Liver (tissue), 9 donors: ENCODE data around the gene ELAVL1. TPM values are rescaled to one million over a fixed set of nuclear protein-coding genes. Genes with fewer than 3 reads are reported as not detected.

Source experiments
- DNase-seq: peaks from one replicate; pipeline ENCODE4 v3.0.0-alpha.2; 2017; ENCODE audit warnings: low spot score
- H3K27ac ChIP-seq, 2 donors: one replicate each; pipeline ENCODE4 v1.7.0; 2013; ENCODE audit warnings: inconsistent platforms in 2 of 2, low read length in 2 of 2, control low read depth in 1 of 2, low read depth in 1 of 2, mild to moderate bottlenecking in 1 of 2
- H3K27me3 ChIP-seq, 4 donors: one replicate each; pipeline versions ENCODE4 v1.6.1 to v1.7.0; 2013; ENCODE audit warnings: low read length in 3 of 4, inconsistent platforms in 1 of 4, mild to moderate bottlenecking in 1 of 4, moderate library complexity in 1 of 4; ENCODE audit not compliant: control insufficient read depth in 4 of 4, insufficient read depth in 4 of 4
- H3K36me3 ChIP-seq, 4 donors: one replicate each; pipeline versions ENCODE4 v1.6.1 to v1.7.0; 2013; ENCODE audit warnings: low read length in 3 of 4, mild to moderate bottlenecking in 3 of 4, low read depth in 1 of 4, moderate library complexity in 1 of 4; ENCODE audit not compliant: control insufficient read depth in 4 of 4, insufficient read depth in 3 of 4
- H3K4me1 ChIP-seq, 4 donors: one replicate each; pipeline versions ENCODE4 v1.6.1 to v1.7.0; 2013; ENCODE audit warnings: low read length in 3 of 4, mild to moderate bottlenecking in 3 of 4, moderate library complexity in 1 of 4; ENCODE audit not compliant: control insufficient read depth in 4 of 4, insufficient read depth in 4 of 4
- H3K4me3 ChIP-seq, 3 donors: one replicate each; pipeline versions ENCODE4 v1.6.1 to v1.7.0; 2013; ENCODE audit warnings: low read length in 3 of 3, control low read depth in 1 of 3, low read depth in 1 of 3, mild to moderate bottlenecking in 1 of 3
- H3K9ac ChIP-seq, 2 donors: one replicate each; pipeline ENCODE4 v1.7.0; 2013; ENCODE audit warnings: low read length in 2 of 2, mild to moderate bottlenecking in 2 of 2, moderate library complexity in 2 of 2, control low read depth in 1 of 2, low read depth in 1 of 2
- H3K9me3 ChIP-seq, 4 donors: one replicate each; pipeline versions ENCODE4 v1.6.1 to v1.7.0; 2013; ENCODE audit warnings: low read length in 3 of 4; ENCODE audit not compliant: control insufficient read depth in 4 of 4
- CTCF ChIP-seq: fragments of 150-350 bp; IDR thresholded peaks from 2 replicates; pipeline ENCODE4 v1.5.1; 2017; ENCODE audit warnings: improper control_type of control experiment, low read depth, low read length; ENCODE audit not compliant: missing input control
- HNF4A ChIP-seq, 2 donors: conservative IDR thresholded peaks; 2 replicates each; pipeline ENCODE4 v1.6.1; 2016; ENCODE audit warnings: antibody characterized with exemption in 2 of 2, mild to moderate bottlenecking in 2 of 2
- HNF4G ChIP-seq: IDR thresholded peaks from 2 replicates; pipeline ENCODE4 v1.6.1; 2016; ENCODE audit warnings: antibody characterized with exemption
- JUND ChIP-seq, 2 donors: IDR thresholded peaks; 2 replicates each; pipeline ENCODE4 v1.6.1; 2016; ENCODE audit warnings: antibody characterized with exemption in 2 of 2
- RAD21 ChIP-seq, 2 donors: IDR thresholded peaks; 2 replicates each; pipeline ENCODE4 v1.6.1; 2016; ENCODE audit warnings: antibody characterized with exemption in 2 of 2, mild to moderate bottlenecking in 2 of 2
- RXRA ChIP-seq, 2 donors: IDR thresholded peaks; 2 replicates each; pipeline ENCODE4 v1.6.1; 2017 to 2018; ENCODE audit warnings: antibody characterized with exemption in 2 of 2, mild to moderate bottlenecking in 1 of 2
- SP1 ChIP-seq: IDR thresholded peaks from 2 replicates; pipeline ENCODE4 v1.6.1; 2018; ENCODE audit warnings: antibody characterized with exemption, mild to moderate bottlenecking
- TAF1 ChIP-seq: conservative IDR thresholded peaks from 2 replicates; pipeline ENCODE4 v1.6.1; 2016; ENCODE audit warnings: antibody characterized with exemption, mild to moderate bottlenecking
- WGBS: extraction: QIAGEN DNeasy Blood & Tissue Kit; methylation state at CpG from one replicate; pipeline ENCODE4 v1.1.7; 2013; 5-methylcytosine and 5-hydroxymethylcytosine counted together
- polyA plus RNA-seq, 2 donors: library from polyadenylated mRNA; stranded (reverse) in 1 of 2; unstranded in 1 of 2; fragments of 200-250 nt in 1 of 2; fragments of >200 nt in 1 of 2; fragmentation: Nextera tagmentation in 1 of 2; extraction: Ambion mirVana in 1 of 2; gene quantifications; one replicate each; pipeline versions ENCODE4 v1.2.1 to v1.2.3, GENCODE V29; 2013 to 2015
- total RNA-seq, 2 donors: library from RNA; depleted of rRNA; stranded (reverse); fragments of >200 nt; gene quantifications; one replicate each; pipeline ENCODE4 v1.2.3, GENCODE V29; 2014
- TF ChIP-seq, protein P1 (sequence below): IDR thresholded peaks from 2 replicates; pipeline ENCODE4 v1.6.1; 2016; ENCODE audit warnings: antibody characterized with exemption
- donor health status: healthy.
- donor health status: healthy.
- donor health status: healthy.
- donor health status: healthy.
- donor health status: healthy.

ELAVL1 gene
- total and polyA plus RNA-seq, 4 donors = 14.4 to 33.7 (median 19.1) TPM

GRCh38 chr19:7973883-7974282 lies 31.6 kb downstream of the ELAVL1 start:
- no peak for DNase-seq
- TF ChIP-seq RAD21 (IDR thresholded peaks at IDR 0.05) (no peak), JUND (IDR thresholded peaks at IDR 0.05) (no peak)
- TF ChIP-seq, protein P1, sequence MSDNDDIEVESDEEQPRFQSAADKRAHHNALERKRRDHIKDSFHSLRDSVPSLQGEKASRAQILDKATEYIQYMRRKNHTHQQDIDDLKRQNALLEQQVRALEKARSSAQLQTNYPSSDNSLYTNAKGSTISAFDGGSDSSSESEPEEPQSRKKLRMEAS = no peak
- Histone ChIP-seq H3K9ac (no peak overlapping the region), H3K36me3 (peaks cover 0 to 22% (median 11%) of the 10 kb centered on the region in 4 donors), H3K4me1 (peaks cover 0 to 28% (median 21%) of the 10 kb centered on the region in 4 donors), H3K4me3 (no peak overlapping the region), H3K9me3 (no peaks in the 10 kb centered on the region), H3K27ac (no peak overlapping the region), H3K27me3 (no peaks in the 10 kb centered on the region)
- WGBS = 95% methylated on average over 12 of the region's 12 CpGs

GRCh38 chr19:7971553-7972520 lies 33.6 kb downstream of the ELAVL1 start:
- Histone ChIP-seq H3K9me3 (no peaks in the 10 kb centered on the region), H3K36me3 (peaks cover 3 to 36% (median 14%) of the 10 kb centered on the region in 4 donors), H3K27ac (peak overlapping the region; percentile 57 to 58), H3K27me3 (no peaks in the 10 kb centered on the region), H3K4me1 (peaks cover 0 to 22% (median 14%) of the 10 kb centered on the region in 4 donors), H3K9ac (no peak overlapping the region), H3K4me3 (no peak overlapping the region)
- peak; percentile 63 to 76 for TF ChIP-seq RXRA (IDR thresholded peaks at IDR 0.05)
- TF ChIP-seq HNF4A (conservative IDR thresholded peaks at IDR 0.05) = peak in 1 of 2 donors; percentile 22
- peak in 1 of 2 donors; percentile 36 for TF ChIP-seq RAD21 (IDR thresholded peaks at IDR 0.05)
- TF ChIP-seq HNF4G = no peak
- no peak for TF ChIP-seq CTCF
- 62% methylated on average over 35 of the region's 35 CpGs for WGBS
- DNase-seq = no peak

DNA sequence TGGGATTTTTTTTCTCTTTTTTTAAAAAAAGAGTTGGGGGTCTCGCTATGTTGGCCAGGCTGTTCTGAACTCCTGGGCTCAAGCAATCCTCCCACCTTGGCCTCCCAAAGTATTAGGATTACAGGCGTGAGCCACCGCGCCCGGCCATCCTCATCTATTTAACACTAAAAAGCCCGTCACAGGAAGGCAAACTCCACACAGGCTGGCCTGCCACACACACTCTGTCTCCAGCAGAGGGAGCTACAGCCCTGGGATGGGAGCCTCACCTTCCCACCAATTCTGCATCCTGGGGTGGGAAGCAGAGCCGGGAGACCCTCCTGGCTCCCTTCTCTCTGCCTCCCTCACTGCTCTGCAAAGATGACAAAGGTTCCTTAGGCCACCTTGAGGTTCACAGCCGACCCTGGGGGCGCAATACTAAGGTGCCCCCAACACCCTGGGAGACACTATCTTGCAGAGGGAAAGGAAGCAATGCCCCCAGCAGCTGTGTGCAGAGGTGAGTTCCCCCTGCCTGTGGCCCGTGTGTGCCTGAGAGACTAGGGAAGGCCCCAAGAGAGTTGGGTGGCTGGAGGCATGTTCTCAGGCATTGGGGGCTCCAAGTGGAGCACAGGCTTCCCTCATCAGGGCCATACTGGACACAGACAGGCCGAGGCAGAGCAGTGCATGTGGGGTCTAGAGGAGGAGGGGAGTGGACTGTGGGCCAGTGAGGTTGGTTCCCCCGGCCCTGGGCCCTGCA lies 34.6 kb downstream of the ELAVL1 start:
- Histone ChIP-seq H3K4me1 (peaks cover 0 to 22% (median 14%) of the 10 kb centered on the region in 4 donors), H3K27me3 (no peaks in the 10 kb centered on the region), H3K36me3 (peaks cover 3 to 44% (median 20%) of the 10 kb centered on the region in 4 donors), H3K9me3 (no peaks in the 10 kb centered on the region), H3K4me3 (no peak overlapping the region), H3K27ac (no peak overlapping the region), H3K9ac (no peak overlapping the region)
- TF ChIP-seq RAD21 (IDR thresholded peaks at IDR 0.05) (peak; percentile 79 to 88), TAF1 (no peak), CTCF (peak; percentile 71), SP1 (no peak)
- 72% methylated on average over 12 of the region's 12 CpGs for WGBS
- peak; percentile 59 for DNase-seq
